GM18520 (cell line): ENCODE results near the gene GTF2F2.

Experiments used
- ATAC-seq: cut with Tn5 transposase; IDR thresholded peaks from one replicate; pipeline ENCODE4 v1.9.1; 2021; ENCODE audit not compliant: unreplicated experiment

The GTF2F2 gene

DNA sequence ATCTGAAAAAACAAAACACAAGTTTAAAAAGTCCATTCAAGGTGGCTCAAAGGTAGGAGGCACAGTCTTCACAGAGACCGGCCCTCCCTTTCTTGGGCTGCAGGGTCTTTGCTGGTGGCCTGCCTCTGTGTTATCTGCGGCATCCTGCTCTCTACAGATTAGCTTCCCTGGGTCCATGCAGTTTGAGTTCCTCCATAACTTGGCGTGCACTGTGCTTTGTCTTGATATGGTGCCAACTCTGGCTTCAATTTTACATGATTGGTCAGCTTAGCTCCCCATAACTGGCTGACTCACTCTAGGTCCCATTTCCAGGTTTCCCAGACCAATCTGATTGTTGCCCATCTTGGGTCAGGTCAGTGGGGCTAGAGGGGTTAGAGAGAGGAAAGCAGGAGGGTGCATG lies 178.9 kb downstream of the GTF2F2 start:
- ATAC-seq, result no peak

DNA sequence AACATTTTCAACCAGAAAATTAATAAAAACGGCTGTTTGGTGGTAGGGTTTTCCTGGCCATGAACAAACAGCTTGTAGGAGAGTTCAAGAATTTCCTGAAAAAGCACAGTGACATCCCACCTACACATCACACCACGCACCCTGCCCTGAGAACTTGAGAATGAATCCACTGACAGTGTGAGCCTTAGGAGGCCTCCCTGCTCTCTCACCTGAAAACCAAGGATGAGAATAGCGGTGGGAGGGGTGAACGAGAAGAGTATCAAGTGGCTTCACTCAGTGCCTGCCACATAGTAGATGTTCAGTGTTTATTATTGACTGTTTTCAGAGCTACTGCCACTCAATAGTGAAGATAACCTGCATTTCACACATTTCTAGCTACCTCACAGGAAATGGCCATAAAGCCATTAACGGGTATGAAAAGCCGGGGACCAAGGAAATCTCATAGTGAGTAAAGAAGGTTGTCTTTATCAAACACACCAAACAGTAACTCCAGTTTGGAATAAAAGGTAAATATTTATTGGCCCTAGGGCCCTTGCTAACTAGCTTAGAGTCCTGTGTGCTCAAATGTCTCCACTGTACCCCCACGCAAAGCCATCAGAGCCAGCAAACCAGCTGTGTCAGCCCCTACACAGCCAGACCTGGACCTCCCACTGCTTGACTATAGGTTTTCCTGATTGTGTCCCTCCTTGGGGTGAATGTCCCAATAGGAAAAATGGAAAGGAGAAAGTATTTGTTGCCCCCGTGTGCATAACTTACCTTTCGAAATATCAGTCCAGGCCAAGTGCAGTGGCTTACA lies 180.1 kb downstream of the GTF2F2 start:
- ATAC-seq, result no peak

DNA sequence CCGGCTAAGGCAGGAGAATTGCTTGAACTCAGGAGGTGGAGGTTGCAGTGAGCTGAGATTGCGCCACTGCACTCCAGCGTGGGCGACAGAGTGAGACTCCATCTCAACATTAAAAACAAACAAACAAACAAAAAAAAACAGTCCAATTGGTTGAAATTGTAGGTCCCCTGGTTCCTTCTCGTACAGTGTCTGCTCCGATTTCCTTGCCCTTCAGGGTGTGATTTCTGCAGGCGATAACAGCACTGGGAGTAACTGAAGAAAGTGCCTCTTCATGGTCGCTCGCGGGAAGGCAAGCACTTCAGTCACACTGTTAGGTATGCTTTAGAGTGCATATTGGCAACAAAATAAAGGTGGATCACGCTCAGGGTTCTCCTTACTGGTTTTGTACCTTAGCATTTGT lies 181.0 kb downstream of the GTF2F2 start:
- ATAC-seq, result no peak

DNA sequence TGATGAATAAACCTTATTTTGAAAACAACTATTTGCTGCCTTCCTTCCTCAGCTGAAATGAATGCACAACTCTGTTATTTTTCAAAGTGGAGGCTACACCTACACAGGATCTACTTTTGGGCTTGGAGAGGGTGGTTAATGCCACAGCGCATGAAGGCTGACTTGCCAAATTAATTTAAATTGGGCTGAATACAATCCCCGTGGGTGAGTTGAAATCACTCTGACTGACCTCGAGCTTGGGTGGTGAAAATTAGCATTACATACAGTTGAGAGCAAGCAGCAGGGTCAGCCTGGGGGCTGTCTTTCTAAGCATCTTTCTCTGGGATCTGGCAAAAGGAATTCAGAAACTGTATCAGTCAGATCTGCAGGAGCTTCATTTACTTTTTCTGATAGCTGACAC lies 182.2 kb downstream of the GTF2F2 start:
- no peak for ATAC-seq

DNA sequence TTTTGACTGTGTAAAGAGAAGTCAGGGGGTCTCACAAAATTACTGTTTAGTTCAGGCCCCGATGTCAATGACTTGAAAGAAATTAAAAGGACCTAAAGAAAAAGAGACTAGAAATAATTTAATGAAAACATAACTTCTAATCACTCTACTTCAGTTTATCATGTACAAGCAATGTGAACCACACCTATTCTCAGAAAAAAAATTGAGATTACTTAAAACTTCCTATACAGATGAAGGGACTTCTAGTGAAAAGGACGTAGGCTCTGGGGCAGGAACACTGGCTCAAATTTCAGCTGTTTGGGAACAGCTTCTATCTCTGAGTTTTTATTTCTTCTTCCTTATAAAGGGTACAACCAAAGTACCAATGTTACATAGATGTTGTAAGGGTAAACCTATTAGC lies 182.7 kb downstream of the GTF2F2 start:
- no peak for ATAC-seq

DNA sequence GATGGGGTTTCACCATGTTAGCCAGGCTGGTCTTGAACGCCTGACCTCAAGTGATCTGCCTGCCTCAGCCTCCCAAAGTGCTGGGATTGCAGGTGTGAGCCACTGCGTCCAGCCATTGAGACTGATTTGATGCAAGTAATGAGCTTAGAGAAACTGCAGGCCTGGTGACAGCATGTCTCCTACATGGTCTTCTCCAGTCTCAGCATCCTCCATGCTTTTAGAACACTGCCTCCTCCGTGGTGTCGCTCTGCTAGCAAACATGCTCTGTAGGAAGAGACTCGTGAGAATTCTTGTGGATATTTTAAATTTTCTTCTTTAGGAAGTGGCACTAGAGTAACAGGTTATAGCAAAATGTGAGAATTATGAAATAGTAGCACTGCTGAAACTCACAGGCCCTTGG lies 183.6 kb downstream of the GTF2F2 start:
- no peak for ATAC-seq

DNA sequence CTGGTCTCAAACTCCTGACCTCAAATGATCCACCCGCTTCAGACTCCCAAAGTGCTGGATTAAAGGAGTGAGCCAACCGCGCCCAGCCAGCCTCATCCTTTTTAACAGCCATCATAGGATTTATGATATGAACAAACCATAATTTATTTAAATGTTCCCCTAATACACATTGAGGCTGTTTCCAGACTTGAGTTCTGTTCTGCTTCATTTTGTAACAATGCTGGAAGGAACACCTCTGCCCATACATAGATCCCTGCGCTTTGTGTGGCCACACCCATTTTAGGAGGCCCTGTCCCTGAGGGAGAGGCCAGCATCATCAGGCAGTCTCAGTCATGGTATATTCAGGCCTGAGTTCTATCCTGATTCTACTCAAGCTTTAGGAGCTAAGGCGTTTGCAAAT lies 184.8 kb downstream of the GTF2F2 start:
- no peak for ATAC-seq

DNA sequence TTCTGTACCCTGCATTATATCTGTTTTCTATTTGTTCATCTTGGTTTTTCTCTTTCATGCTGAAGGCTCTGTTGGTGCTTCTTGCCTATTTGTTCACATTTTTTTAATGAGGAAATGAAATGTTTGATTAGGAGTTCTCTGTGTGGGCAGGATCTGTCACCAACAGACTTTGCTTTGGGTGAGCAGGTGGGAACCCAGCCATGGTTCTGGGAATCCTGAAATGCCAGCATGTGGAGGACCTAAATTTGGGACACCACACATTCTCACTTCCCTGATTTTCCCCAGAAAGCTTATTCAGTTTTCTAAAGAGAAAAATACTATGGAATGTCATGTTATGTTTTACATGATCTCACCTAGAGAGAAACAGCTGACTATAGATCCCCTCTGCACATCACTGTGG lies 186.7 kb downstream of the GTF2F2 start:
- no peak for ATAC-seq

DNA sequence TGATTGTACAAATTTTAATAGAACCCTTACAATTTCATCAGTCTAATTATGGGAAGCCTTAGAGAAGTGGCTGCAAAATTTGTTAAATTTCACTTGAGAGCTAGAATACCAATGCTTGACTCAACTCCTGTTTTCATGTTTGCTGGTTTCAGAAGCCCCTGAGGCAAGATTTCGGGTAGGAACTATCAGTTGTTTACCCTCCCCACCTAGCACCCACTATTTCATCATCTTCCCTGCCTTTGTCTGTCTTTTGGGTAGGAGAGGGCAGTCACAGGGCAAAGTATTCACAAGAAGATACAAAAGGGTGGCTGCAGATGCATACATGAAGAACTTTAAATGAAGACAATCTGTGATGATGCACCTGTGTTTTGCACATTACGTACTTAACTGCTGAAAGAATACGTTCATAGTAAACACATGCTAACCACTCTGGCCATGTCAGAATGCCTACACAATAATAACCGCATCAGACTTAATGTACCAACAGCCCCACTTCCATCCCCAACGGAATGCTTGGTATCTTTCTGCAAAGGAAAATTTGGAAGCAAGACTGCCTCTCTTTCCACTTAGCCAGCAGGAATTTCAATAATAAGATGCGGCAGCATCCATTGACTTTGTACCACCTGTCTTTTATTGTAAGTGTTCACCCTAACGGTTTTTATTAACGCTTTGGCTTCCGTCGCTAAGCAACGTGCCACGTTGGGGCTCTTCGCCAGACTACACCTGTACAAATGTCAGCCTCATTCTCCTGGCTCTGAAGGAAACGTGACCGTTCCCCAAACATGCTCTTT lies 190.2 kb downstream of the GTF2F2 start:
- ATAC-seq, result no peak

DNA sequence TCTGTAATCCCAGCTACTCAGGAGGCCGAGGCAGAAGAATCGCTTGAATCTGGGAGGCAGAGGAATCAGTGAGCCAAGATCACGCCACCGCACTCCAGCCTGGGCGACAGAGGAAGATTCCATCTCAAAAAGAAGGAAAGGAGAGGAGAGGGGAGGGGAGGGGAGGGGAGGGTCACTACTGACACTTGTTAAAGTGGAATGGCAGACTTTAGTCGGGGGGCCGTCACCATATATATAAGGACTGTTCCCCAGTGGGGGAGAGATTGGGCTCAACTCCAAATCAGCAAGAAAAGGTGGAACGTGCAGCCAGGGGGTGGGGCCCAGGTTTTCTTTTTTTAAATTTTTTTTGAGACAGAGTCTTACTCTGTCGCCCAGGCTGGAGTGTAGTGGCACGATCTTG lies 194.5 kb downstream of the GTF2F2 start:
- ATAC-seq, result no peak

DNA sequence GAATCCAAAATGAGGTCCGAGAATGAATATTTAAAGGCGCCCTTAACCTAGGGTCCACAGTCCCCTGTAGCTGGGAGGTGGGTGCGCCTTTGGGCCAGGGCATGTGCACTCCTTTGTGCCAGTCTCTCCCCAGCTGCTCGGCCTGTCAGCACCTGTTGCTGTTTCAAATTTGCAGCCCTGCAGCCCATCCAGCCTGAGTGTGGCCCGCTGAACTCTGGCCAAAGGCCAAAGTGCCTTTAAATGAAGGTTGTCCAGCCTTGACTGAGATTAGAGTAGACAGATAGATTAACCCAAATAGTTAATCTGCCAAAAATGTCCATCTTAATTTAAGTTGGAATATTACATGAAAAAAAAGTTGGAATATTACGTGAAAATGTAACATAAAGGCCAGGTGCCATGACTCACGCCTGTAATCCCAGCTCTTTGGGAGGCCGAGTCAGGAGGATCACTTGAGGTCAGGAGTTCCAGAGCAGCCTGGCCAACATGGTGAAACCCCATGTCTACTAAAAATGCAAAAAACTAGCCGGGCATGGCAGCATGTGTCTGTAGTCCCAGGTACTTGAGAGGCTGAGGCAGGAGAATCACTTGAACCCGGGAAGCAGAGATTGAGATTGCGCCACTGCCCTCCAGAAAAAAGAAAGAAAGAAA lies 195.3 kb downstream of the GTF2F2 start:
- ATAC-seq, result no peak

DNA sequence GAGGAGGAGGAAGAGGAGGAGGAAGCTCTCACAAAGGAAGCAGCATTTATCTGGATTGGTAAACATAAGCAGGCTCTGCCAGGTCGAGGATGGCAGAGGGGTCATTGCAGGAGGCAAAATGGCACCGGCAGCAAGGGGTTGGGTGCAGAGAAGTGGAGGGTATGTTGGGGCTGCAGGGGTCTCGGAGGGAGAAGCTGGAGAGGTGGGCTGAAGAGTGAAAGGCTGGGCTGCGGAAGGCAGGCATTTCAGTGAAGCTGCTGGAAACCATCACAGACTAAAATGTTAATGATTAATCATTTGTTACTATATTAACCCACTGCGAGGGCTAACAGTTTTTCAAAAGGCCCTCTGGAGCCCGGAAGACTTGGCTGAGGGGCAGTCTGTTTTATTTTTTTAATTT lies 196.0 kb downstream of the GTF2F2 start:
- no peak for ATAC-seq

DNA sequence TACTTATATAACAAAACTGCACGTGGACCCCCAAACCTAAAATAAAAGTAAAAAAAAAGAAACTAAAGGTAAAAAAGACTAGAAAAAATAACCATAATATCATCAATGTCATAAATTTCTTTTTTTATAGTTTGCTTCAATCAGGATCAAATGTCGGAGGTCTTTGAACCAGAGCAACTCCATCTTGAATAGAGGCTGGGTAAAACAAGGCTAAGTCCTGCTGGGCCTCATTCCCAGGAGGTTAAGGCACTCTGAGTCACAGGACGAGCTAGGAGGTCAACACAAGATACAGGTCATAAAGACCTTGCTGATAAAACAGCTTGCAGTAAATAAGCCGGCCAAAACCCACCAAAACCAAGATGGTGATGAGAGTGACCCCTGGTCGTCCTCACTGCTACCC lies 196.7 kb downstream of the GTF2F2 start:
- ATAC-seq, result no peak

DNA sequence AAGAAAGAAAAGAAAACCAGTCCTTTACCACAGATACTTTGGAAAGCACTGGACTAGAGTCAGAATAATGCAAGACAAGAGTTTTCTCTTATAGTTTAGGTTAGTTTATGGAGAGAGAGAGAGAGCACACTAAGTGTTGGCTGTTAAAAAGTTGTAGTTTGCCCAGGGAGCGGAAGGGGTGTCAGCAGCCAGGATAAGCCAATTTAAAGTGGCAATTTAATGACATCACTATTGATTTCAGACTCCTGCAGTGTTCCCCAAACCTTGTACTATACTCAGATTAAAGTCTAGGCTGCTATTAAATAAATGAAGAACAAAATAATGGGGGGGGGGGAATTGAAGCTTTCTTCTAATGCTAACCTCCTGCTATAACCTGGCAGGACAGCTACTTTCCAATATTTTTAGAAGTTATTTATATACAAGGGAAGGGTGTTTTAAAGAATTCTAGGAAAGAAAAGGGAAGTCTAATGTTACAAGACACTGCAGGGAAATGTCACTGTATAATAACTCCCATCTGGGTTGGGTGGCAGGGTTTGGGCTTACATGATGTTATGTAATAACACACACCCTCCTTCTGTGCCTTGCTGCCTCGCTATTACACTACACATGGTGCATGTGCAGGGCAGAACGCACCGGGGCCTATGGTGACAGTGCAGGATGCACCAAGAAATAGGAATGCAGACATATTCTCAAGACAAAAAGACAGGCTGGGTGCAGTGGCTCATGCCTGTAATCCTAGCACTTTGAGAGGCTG lies 200.7 kb downstream of the GTF2F2 start:
- no peak for ATAC-seq

DNA sequence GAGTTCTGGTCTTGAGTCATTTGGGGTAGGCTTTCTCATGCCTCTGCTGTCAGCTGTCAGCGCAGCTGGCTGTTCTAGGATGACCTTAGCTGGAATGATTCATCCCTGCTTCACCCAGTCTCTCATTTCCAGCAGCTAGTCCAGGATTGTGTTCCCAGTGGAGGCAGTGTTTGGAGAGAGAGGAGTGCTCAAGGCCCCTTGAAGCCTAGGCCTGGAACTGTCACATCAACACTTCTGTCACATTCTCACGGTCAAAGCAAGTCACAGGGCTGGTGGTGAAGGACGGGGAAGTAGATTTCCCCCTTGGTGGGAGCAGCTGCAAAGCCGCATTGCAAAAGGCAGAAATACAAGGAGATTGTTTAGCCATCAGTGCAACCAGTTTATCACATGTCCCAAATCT lies 205.5 kb downstream of the GTF2F2 start:
- no peak for ATAC-seq

DNA sequence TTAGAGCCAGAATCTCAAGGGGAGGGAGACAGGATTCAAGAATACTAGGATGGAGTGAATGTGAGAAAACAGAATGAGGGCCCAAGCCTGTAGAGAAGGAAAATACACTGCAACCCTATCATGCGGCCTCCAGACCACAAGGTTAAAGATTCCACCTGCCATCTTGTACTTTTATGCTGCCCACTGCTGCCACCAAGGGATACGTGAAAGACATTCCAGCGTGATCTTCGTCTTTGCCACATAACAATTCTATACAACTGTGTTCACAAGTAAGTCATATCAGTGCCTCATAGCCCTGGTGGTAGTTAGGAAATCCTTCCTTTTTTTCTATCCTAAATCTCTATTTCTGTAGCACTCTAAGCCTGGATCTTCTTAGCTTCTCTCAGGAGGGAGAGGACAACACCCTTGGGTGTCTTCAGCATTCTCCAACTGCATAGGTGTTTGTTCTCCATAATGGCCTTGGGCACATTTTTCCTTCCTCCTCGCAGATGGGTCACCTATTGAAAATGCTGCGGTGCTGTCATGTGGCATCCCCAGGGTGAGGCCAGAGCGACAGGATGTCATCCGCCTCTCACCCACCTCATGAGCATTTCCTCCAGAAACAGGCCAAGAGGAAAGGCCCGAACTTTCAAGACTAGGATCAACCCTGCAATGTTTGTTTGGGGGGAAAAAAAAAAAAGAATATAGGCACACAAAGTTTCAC lies 207.1 kb downstream of the GTF2F2 start:
- no peak for ATAC-seq

DNA sequence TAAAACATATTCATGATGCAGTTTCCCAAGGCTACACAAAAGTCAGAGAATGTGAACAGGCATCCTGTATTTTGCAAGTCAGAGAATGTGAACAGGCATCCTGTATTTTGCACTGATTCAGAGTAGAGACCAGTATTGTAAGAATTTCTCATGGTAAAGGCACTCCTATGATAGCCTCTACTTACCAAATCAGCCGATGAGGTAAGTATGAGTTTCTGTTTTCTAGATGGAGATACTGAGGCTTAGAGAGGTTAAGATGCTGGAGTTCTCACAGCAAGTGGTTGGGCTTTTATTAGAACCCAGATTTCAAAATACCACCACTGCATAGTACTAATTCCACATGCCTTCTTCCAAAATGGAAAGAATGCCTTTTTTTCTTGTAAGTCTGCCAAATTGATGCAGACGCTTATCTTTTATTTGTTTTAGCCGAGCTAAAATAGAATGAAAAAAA lies 208.4 kb downstream of the GTF2F2 start:
- no peak for ATAC-seq

DNA sequence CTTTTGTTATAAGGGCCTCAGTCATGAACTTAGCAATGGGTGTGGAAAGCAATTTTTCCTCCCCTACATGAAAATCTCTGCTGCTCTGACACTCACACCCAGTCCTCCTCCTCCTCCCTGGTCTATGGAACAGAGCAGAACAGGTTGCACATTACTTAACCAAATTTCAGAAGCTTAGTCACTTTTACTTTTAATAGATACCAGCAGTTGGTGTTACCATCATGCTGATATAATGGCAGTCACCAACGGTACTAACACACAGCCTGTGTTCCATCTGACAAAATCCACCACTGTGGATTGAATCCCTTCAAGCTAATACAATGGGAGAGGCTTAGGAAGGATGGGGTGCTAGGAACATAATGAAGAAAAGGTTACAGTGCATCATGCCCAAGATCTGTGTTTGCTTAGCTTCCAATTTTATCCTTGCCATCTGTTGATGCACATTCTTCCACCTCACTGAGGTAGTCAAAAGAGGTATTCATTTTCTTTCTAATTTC lies 210.9 kb downstream of the GTF2F2 start:
- ATAC-seq, result no peak

DNA sequence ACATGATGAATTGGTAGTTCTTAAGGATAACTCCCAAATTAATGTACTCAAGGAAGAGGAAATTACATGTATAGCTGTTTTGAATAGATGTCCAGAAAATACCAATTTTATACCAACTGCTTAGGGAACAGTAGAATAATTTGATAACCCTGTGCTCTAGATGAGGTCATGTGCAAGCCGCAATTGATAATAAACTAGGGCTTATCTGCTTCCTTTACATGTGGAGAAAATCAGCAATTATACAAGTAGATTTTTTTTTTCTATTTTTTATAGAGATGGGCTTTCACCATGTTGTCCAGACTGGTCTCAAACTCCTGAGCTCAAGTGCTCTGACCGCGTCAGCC lies 211.4 kb downstream of the GTF2F2 start:
- no peak for ATAC-seq

DNA sequence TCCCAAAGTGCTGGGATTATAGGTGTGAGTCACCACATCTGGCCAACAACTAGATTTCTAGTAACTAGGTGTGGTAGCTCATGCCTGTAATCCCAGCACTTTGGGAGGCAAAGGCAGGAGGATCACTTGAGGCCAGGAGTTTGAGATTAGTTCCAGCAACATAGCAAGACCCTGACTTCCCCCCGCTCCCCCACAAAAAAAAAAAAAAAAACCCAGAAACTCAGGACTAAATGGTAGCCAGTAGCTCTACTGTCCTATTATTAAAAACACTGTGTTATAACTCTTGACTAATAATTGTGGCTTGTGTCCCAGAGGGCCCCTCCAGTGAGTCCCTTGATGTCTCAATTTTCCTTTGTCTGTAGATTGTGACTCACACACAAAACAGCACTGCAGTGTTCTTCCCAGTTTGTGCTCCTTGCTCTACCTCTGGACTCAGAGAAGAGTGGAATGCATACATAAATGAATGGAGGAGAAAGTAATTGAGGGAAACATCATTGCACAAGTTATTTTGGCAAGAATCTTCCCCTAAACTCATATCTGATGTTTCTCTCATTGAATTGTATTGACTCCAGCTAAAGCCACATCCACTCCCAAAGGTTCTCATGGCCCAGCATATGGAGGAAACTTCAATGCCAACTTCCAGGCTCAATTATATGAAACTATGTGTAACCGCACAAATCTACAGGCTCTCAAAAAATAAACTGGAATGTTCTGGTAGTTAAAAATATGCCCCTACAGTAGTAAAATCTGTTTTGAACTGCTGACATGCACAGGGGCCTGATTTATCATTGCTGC lies 211.9 kb downstream of the GTF2F2 start:
- no peak for ATAC-seq
